GM19351 (cell line): ENCODE results near the gene TWIST2.

ENCODE experiments used
- ATAC-seq: cut with Tn5 transposase; IDR thresholded peaks from one replicate; pipeline ENCODE4 v1.9.1; 2021; ENCODE audit warnings: mild to moderate bottlenecking, moderate library complexity; ENCODE audit not compliant: unreplicated experiment

Gene TWIST2

DNA sequence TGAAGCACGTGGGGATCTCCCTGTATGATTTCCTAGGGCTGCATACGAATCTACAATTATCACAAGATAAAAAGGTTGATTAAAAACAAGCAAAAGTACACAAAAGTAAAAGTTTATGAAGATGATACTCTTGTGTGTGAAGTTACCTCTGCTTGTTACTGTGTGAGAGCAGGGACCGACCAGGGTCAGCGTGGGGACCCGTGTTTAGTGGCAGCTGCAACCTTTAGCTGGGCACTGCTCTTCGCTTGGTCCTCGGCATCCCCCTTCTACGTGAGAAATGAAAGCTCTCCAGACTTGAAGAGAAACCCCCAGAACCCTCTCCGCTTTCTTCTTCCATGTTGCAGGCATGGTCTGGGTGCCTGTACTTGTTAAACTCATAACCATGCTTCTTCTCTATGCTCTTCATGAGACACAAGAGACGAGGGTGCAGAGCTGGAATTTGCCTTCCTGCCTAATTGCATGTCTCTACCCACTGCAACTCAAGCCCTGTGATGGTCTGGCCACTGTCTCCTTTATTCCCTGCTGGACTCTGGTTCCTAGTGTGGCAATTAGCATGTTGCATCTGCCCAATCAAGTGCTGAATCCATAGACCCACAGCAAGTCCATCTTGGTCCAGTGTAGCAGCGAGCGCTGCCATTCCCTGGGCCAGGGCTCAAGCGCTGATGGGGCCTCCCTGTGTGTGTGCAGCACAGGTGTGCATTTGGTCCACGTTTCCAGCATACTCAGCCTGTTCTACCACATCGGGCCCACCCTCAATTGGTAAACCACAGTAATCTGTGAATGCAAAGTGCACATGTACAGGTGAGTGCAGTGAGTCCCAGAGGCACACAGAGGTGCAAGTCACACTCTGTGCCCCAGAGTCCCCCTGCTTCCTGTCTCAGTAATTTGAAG lies 88.5 kb downstream of the TWIST2 start:
- ATAC-seq: no peak

DNA sequence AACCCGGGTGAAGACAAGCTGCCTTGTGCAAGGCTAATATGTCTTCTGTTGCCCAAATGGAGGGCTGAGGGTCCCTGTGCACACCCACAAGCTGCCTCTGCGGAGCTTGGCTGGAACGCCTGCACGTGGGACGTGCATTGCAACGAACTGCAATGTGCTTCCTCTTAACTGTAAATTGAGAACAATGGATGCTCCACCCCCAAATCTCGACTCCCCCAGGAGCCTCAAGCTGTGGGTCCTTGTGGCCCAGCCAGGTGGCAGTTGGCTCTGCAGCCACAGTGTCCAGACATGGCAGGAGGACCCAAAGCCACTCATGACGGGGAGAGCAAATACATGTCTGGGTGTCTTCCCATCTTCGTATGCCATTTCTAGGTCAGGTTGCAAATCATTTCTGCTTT lies 90.1 kb downstream of the TWIST2 start:
- ATAC-seq: no peak

DNA sequence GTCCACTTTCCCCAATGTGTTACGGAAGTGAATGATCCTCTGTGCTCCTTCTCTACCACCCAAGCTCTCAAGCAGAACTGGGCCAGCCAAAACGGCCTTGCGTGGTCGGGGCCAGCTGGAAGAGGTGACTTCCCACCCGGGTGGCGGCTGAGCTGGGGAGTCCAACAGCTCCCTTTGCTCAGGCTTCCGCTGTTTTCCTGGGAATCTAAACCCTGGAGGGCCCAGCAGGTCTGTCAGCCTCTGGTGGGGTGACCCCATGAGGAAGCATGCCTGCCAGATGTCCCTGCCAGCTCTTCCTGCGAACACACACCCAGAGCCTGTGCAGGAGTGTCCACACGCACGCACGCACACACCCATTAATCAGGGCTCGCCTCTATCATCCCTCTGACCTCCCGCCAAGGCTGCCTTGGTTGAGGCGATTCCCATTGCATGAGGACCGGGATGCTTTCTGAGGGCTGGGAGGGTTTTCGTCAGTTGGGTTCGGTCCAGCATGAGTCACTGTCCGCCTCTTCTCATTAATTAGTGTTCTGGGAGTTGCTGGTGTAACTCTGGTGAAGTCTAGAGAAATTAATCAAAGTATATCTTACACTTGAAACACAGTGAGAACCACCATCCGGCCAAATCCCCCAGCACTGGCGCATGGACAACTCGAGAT lies 90.6 kb downstream of the TWIST2 start:
- no peak for ATAC-seq

DNA sequence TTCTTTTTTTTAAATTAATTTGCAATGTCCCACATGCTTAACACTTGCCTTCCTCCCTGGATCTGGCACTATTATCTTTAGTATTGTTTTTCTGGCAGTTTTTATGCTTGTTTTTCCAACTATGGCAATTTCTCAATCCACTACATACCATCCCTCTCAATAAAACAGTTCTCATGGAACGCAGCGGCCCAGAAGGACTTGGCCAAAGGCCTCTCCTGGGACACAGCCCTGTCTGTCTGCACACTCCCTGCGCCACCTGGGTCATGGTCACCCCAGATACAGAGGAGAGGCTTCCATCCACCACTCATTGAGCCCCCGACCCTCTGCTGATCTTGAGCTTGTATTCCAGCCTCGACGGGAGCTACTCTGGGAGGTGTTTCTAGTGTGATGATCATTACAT lies 91.2 kb downstream of the TWIST2 start:
- ATAC-seq: no peak

DNA sequence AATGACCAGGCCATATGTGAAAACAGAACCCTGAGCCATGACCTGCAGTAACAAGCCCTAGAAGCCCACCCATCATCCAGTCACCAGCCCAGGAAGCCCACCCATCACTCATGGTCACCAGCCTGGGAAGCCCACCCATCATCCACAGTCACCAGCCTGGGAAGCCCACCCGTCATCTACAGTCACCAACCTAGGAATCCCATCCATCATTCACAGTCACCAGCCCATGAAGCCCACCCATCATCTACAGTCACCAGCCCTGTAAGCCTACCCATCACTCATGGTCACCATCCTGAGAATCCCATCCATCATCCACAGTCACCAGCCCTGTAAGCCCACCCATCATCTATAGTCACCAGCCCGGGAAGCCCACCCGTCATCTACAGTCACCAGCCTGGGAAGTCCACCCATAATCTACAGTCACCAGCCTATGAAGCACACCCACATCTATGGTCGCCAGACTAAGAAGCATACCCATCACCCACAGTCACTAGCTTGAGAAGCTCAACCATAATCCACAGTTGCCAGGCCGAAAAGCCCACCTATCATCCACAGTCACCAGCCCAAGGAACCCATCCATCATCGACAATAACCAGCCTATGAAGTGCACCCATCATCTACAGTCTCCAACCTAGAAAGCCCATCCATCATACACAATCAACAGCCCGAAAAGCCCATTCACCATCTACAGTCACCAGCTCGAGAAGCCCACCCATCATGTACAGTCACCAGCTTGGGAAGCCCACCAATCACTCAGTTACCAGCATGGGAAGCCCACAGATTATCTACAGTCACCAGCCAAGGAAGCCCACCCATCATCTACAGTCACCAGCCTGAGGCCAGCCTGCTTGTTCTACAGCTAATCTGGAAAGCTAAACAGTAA lies 91.9 kb downstream of the TWIST2 start:
- ATAC-seq: no peak

DNA sequence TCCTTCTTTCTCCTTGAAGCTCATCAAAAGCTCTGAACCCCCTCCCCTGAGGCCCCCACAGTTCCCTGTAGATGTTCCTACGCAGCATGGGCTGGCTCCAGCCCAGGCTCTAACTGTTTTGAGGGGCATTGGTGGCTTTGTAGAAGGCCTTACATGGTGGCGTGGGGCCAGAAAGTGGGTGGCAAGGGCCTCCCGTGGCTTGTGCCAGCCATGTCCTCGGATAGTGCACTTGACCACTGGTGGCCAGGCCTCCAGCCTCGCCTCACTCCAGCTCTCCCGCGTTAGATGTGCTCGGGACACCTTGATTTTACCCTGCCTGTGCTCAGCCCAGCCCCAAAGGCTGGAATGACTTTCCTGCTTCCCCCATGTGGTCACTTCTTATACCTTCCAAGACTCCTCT lies 92.9 kb downstream of the TWIST2 start:
- no peak for ATAC-seq

DNA sequence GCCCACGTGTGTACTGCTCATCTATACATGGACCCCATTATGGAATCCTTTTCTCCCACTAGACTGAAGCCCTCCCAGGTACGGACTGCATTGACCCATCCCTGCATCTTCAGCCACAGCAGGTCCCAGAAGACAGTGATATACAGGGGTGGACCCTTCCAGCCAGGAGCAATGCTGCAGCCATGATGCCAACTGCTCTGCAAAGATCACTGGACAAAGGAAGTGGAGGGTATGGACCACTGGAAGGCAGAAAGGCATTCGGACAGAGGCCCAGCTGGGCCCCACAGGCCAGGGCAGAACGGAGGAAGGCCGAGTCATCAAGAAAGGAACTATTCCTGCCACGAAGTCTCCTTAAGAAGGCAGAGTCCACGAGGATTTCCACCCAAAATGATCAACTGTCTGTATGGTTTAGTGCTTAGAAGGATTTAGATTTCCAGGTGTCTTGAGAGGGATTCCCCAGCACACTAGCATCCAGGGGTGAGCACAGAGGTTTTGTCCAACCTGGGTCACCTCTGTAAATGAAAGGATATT lies 93.4 kb downstream of the TWIST2 start:
- ATAC-seq: no peak

DNA sequence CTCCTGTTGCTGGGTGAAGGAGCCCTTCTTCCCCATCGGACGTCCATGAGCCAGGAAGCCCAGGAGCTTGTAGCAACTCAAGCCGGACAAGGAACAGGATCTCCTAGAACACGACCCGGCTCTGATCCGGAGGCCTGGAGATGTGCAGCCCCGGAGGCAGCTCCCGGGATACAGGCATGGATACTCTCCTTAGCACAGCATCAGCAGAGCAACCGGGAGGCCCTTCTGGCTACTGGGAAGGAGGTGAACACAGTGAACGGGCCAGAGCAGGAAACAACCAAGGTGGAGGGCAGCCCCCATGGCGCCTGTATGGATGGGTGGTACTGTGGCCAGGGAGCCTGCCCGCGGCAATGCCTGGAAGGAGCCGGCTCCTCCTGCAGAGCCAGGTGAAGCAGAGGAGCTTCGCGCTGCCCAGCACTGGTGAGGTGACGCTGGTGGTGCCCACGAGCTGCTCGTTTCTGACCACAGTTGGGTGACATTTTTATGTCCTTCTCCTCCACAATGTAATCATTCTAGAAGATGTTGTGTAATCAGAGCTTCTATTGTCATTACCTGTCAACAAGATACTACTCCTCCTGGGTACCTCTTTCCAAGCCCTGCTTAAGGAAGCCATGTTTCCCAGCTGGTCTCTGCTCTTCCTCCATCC lies 94.3 kb downstream of the TWIST2 start:
- no peak for ATAC-seq

DNA sequence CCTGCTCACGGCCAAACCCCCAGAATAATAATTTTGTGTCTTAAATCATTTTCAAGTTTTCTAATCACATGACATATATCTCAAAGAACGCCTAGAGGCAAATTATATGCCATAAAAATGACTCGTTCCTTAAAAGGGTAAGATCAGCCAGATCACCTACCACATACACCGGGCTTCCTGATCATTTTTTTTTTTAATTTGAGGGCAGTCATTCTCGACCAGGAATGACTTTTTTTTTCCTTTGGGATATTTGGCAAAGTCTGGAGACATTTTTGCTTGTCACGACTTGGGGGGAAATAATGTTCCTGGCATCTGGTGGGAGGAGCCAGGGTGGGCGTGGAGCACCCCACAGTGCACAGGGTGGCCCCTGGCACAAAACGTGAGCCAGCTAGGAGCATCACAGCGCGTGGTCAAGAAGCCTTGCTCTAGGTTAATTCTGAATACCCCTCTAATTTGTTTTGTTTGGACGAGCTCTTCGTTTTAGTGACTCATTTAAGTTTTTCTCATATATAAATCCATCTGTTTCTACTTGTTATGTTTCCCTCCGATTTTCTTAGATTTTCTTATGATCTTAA lies 94.9 kb downstream of the TWIST2 start:
- no peak for ATAC-seq

DNA sequence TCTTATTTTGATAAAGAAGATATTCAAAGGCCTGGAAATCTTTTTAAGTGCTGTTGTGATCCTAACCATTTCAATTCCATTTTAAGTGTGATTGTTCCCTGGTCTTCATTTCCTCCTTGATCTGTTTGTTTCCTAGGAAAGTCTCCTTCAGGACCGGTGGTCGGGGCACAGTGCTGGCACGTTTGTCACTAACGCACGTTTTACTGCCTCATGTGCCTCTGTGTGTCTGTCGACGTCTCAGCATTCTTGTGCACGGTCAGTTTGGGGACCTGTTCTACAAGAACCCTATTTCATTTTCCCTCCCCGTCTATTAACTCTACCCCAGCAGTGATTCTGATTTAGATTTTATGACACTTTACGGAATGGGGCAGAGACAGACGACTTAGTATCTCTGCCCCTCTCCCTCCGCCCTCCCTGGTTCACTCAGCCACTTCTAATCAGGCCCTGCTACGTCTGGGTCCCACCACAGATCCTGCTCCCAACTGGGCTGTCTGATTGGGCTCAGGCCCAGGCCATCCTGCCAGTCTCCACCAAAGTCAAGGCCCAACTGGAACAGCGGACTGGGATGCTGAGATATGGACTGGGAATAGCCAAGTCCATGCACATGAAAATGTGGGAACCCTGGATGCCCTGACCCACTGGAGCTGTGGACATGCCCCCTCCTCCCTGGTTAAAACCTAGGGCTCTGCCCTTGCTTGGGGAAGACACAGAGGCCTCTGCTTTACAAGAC lies 95.6 kb downstream of the TWIST2 start:
- ATAC-seq: no peak

DNA sequence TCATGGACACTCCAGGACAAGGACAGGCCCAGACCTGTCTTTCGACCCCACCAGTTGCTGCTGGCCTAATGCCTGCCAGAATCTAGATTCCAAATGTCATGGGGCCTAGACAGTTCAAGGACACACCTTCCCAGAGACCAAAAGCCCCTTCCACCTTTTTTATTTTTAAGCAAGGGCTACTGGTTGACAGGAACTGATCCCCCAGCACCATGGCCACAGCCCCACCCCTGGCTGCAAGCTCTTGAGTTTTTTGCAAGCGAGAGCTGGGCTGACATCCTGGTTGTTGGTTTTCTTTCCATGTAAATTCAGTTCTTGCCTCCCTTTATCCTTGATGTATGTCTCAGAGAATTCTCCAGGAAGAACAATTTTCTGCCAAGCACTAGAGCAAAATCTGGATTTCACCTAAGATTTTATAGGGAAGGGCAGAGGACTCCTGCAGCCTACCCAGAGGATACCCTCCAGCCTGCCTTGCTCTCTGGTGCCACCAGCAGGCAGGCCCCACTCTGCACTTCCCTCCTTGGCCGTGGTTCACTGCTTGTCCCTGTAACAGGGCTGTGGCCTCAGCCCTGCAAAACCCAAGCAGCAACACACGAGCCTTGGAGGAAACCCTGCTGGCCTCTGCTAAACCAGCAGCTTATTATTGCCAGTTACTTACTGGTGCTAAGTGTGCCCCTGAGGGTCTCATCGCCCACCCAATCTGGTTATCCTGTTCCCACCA lies 97.7 kb downstream of the TWIST2 start:
- no peak for ATAC-seq

DNA sequence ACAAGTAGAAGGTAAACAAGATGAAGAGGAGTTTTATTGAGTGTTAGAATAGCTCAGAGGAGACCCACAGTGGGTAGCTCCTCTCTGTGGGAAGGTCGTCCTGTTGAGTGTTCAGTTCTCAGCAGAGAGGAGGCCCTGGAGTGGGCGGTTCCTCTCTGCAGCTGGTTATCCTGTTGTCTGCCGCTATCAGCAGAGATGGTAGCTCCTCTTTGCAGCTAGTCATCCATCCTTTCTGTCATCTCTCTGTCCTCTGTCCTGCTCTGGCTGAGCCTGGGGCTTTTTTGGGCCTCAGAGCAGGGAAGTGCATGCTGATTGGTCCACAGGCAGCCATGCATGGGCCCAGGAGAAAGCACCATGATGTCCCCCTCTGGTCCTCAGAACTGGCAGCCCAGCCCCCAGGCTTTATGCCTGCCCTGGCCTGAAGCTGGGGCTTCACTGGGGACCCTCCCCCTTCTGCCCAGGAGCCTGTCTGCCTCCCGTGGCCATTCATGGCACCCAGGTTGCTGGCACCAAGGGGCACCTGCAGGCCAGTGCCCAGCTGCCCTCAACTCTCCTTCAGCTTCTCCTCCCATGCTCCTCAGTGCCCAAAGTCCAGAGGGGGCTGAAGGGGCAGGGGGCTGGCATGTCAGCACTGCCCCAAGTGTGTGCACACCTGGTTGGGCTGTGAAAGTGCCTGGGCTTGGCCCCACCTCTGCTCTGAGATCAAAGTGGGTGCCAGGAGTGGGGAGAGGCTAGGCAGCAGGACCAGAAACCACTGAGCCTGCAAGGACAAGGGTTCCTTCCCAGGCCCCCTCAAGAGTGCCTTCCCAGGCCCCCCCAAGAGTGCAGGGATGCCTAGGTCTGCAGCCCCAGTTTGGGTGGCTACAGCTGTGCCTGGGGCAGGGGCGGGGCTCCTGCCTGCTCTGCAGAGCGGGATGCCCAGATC lies 98.7 kb downstream of the TWIST2 start:
- no peak for ATAC-seq

DNA sequence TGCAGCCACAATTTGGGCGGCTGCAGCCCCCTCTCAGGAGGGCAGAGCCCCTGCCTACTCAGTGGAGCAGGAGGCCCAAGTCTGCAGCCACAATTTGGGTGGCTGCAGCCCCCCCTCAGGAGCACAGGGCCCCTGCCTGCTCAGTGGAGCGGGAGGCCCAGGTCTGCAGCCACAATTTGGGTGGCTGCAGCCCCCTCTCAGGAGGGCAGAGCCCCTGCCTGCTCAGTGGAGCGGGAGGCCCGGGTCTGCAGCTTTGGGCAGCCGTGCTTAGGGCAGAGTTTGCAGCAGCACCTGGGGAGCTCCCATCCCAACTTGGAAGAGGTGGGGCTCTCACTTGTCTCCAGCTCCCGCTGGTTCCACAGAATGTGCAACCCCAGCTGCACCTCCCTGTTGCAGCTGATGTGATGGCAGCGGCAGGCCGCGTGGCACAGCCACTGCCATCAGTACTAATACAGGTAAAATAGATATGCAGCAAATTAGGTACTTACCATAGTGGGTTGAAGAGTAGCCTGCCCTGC lies 99.4 kb downstream of the TWIST2 start:
- no peak for ATAC-seq

DNA sequence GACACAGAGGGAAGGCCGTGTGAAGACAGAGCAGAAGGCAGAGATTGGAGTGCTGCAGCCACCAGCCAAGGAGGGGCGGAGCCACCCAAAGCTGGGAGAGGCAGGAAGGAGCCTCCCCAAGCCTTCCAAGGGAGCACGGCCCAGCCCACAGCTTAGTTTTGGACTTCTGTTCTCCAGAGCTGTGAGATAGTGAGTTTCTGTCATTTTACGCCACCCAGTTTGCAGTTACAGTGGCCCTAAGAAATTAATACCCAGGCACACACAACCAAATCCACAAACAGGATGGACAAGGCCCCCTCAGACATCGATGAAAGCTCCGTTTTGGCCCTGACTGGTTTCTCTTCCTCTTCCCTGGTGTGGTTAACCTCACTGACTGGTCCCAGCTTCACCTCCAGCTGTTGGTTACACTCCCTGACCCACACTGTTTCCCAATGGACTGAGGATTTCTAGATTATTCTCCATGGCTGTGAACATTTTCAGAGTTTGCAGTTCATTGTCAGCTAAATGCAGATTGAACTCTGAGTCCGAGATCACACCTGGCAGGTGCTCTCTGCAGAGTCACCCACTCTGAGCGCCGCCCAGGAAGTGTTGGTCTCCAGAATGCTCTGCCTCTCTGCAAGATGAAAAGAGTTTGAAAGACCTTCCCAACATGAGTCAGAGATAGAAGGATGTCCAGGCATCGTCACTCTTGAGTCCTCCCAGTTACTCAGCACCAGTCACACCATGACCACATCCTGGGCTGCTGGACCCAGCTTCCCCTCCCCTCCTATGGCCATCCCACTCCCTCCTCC lies 100.2 kb downstream of the TWIST2 start:
- no peak for ATAC-seq

DNA sequence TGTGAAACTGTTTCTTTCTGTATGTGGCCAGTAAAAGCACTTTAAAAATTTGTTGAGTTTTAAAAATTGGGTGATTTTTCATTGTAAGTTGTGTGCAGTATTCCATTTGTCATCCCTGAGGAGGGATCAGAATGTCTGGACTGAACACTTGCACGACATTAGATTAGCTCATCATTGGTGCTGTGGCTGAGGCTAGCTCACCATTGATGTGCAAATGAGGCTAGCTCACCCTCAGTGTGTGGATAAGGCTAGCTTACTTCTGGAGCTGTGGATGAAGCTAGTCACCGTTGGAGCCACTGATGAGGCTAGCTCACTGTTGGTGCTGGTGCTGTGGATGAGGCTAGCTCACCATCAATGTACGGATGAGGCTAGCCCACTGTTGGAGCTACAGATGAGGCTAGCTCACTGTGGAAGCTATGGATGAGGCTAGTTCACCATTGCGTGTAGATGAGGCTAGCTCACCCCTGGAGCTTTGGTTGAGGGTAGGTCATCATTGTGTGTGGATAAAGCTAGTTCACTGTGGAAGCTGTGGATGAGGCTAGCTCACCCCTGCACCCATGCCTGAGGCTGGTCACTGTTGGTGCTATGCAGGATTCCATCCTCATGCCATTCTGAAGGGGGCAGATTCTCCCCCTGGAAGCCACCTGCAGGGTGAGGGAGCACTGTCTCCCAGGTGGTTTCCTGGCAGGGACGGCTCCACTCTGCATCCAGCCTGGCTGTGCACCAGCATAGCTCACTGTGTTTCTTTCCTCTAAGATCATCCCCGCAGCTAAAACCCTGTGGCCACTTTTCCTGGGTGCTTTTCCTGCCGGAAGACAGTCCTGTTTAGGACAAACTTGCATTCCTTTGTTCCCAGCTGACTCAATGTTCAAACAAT lies 101.1 kb downstream of the TWIST2 start:
- ATAC-seq: no peak
